Panc1 (cell line): Measurements from ENCODE around the gene SMIM8.

Experiments used
- TCF7L2 ChIP-seq: IDR thresholded peaks from 2 replicates; pipeline ENCODE4 v1.6.1; 2011; ENCODE audit warnings: mild to moderate bottlenecking, low read depth, low read length, inconsistent platforms
- TF ChIP-seq, protein P1 (sequence below): fragments of 450-650 bp; IDR thresholded peaks from 2 replicates; pipeline ENCODE4 v1.5.1; 2017; ENCODE audit warnings: mild to moderate bottlenecking
- TF ChIP-seq, protein P2 (sequence below), 2 experiments: IDR thresholded peaks; 2 replicates each; pipeline ENCODE4 v1.6.1; 2011 to 2012; ENCODE audit warnings: low read depth in 2 of 2, control low read depth in 1 of 2, low read length in 1 of 2, mild to moderate bottlenecking in 1 of 2, moderate library complexity in 1 of 2; ENCODE audit not compliant: insufficient read depth in 1 of 2

GRCh38 chr6:87341899-87342298, 19.5 kb downstream of the SMIM8 start:
- TF ChIP-seq, protein P1, sequence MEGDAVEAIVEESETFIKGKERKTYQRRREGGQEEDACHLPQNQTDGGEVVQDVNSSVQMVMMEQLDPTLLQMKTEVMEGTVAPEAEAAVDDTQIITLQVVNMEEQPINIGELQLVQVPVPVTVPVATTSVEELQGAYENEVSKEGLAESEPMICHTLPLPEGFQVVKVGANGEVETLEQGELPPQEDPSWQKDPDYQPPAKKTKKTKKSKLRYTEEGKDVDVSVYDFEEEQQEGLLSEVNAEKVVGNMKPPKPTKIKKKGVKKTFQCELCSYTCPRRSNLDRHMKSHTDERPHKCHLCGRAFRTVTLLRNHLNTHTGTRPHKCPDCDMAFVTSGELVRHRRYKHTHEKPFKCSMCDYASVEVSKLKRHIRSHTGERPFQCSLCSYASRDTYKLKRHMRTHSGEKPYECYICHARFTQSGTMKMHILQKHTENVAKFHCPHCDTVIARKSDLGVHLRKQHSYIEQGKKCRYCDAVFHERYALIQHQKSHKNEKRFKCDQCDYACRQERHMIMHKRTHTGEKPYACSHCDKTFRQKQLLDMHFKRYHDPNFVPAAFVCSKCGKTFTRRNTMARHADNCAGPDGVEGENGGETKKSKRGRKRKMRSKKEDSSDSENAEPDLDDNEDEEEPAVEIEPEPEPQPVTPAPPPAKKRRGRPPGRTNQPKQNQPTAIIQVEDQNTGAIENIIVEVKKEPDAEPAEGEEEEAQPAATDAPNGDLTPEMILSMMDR = no peak
- TF ChIP-seq TCF7L2 = no peak
- TF ChIP-seq, protein P2, sequence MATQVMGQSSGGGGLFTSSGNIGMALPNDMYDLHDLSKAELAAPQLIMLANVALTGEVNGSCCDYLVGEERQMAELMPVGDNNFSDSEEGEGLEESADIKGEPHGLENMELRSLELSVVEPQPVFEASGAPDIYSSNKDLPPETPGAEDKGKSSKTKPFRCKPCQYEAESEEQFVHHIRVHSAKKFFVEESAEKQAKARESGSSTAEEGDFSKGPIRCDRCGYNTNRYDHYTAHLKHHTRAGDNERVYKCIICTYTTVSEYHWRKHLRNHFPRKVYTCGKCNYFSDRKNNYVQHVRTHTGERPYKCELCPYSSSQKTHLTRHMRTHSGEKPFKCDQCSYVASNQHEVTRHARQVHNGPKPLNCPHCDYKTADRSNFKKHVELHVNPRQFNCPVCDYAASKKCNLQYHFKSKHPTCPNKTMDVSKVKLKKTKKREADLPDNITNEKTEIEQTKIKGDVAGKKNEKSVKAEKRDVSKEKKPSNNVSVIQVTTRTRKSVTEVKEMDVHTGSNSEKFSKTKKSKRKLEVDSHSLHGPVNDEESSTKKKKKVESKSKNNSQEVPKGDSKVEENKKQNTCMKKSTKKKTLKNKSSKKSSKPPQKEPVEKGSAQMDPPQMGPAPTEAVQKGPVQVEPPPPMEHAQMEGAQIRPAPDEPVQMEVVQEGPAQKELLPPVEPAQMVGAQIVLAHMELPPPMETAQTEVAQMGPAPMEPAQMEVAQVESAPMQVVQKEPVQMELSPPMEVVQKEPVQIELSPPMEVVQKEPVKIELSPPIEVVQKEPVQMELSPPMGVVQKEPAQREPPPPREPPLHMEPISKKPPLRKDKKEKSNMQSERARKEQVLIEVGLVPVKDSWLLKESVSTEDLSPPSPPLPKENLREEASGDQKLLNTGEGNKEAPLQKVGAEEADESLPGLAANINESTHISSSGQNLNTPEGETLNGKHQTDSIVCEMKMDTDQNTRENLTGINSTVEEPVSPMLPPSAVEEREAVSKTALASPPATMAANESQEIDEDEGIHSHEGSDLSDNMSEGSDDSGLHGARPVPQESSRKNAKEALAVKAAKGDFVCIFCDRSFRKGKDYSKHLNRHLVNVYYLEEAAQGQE (IDR thresholded peaks at IDR 0.05; ENCODE audit: insufficient read depth in 1 of 2, low read depth in 2 of 2, low read length in 1 of 2) = no peak
